Stimulated activated CD8-positive, alpha-beta memory T cell treated with anti-CD3 and anti-CD28 coated beads, Interleukin-7, amount 100 ng/mL, for 48 hours (primary cell): Measurements from ENCODE around the gene NUDT22.

Experiments
- DNase-seq, 2 donors: peaks; one replicate each; pipeline ENCODE4 v3.0.0-alpha.2; 2020; ENCODE audit warnings: low read depth in 1 of 2; ENCODE audit errors: extremely low read depth in 1 of 2

Gene NUDT22

GRCh38 chr11:64253043-64253442, 27.0 kb downstream of the NUDT22 start:
- no peak for DNase-seq

GRCh38 chr11:64253481-64253880, 27.4 kb downstream of the NUDT22 start:
- DNase-seq: no peak

GRCh38 chr11:64254326-64254725, 28.3 kb downstream of the NUDT22 start:
- no peak for DNase-seq

- no peak for DNase-seq
Measured at GRCh38 chr11:64255135-64256128, 29.4 kb downstream of the NUDT22 start.

GRCh38 chr11:64256300-64256699, 30.2 kb downstream of the NUDT22 start:
- DNase-seq: no peak

- no peak for DNase-seq
Measured at GRCh38 chr11:64258356-64258755, 32.3 kb downstream of the NUDT22 start.

- no peak for DNase-seq
Measured at GRCh38 chr11:64258946-64259532, 33.0 kb downstream of the NUDT22 start.

- DNase-seq: no peak
Measured at GRCh38 chr11:64259533-64260067, 33.5 kb downstream of the NUDT22 start.

- no peak for DNase-seq
Measured at GRCh38 chr11:64260147-64260708, 34.2 kb downstream of the NUDT22 start.

GRCh38 chr11:64261556-64262080, 35.5 kb downstream of the NUDT22 start:
- no peak for DNase-seq

- DNase-seq: no peak
Measured at GRCh38 chr11:64262271-64263002, 36.4 kb downstream of the NUDT22 start.

GRCh38 chr11:64263021-64263946, 37.2 kb downstream of the NUDT22 start:
- no peak for DNase-seq

- DNase-seq: no peak
Measured at GRCh38 chr11:64263947-64264317, 37.9 kb downstream of the NUDT22 start.

- no peak for DNase-seq
Measured at GRCh38 chr11:64264371-64264852, 38.3 kb downstream of the NUDT22 start.

- DNase-seq: no peak
Measured at GRCh38 chr11:64265176-64266160, 39.4 kb downstream of the NUDT22 start.

GRCh38 chr11:64266339-64266738, 40.3 kb downstream of the NUDT22 start:
- DNase-seq: no peak

- no peak for DNase-seq
Measured at GRCh38 chr11:64267207-64267945, 41.3 kb downstream of the NUDT22 start.
